Lower lobe of right lung (tissue), 2 donors: ENCODE results near the gene ZBTB7B. TPM values are rescaled to one million over a fixed set of nuclear protein-coding genes. Genes with fewer than 3 reads are reported as not detected.

ENCODE experiments used
- ATAC-seq, 2 donors: fragments of 200-7000 bp; cut with Tn5 transposase; one replicate each; pipeline ENCODE4 v1.9.1; 2020 to 2022; ENCODE audit warnings: mild to moderate bottlenecking in 2 of 2, moderate library complexity in 2 of 2
- DNase-seq: peaks from one replicate; pipeline ENCODE4 v3.0.0-alpha.2; 2020
- H3K27ac ChIP-seq: fragments of 200-600 bp; one replicate; pipeline ENCODE4 v1.8.0; 2022
- H3K27me3 ChIP-seq: fragments of 200-600 bp; one replicate; pipeline ENCODE4 v1.8.0; 2022; ENCODE audit warnings: low read depth
- H3K36me3 ChIP-seq: fragments of 200-600 bp; one replicate; pipeline ENCODE4 v1.8.0; 2022; ENCODE audit warnings: mild to moderate bottlenecking
- H3K4me1 ChIP-seq: fragments of 200-600 bp; one replicate; pipeline ENCODE4 v1.8.0; 2022
- H3K4me3 ChIP-seq: fragments of 200-600 bp; one replicate; pipeline ENCODE4 v1.8.0; 2022; ENCODE audit warnings: mild to moderate bottlenecking
- H3K9me3 ChIP-seq: fragments of 200-600 bp; one replicate; pipeline ENCODE4 v1.8.0; 2022
- CTCF ChIP-seq: fragments of 200-600 bp; IDR thresholded peaks from one replicate; pipeline ENCODE4 v1.8.0; 2022; ENCODE audit warnings: antibody characterized with exemption, mild to moderate bottlenecking
- intact Hi-C: fragments of 100-400 bp; cut with DNase I; formaldehyde crosslinking; loops from one replicate; pipeline ENCODE4 v1.11.0; 2022
- total RNA-seq: library from RNA; stranded (reverse); fragmentation: NEBNext Ultra II Directional; extraction: Animal tissue kit (Norgen Biotek cat#: 25700); gene quantifications from one replicate; pipeline ENCODE4 v1.2.1, GENCODE V29; 2021
- donor health status: DM: no; HTN: yes; CAD: no; lungs with severe emphysema.

ZBTB7B gene
- total RNA-seq, 1 donor from 2014 or later, result 72.0 TPM

GRCh38 chr1:155037043-155037442, 34.4 kb downstream of the ZBTB7B start:
- DNase-seq (no peak), ATAC-seq (no peak)
- H3K27ac ChIP-seq, result no peak overlapping the region
- no peaks in the 10 kb centered on the region for H3K9me3 ChIP-seq
- no peak overlapping the region for H3K4me3 ChIP-seq
- intact Hi-C loops, result no loop called here
- no peaks in the 10 kb centered on the region for H3K27me3 ChIP-seq
- peaks cover 15% of the 10 kb centered on the region for H3K4me1 ChIP-seq
- TF ChIP-seq CTCF, result no peak
- H3K36me3 ChIP-seq, result no peaks in the 10 kb centered on the region

- intact Hi-C loops, result no loop called here
- no peak for ATAC-seq
- Histone ChIP-seq H3K36me3 (no peaks in the 10 kb centered on the region), H3K27ac (no peak overlapping the region), H3K27me3 (no peaks in the 10 kb centered on the region), H3K9me3 (no peaks in the 10 kb centered on the region), H3K4me1 (peaks cover 15% of the 10 kb centered on the region), H3K4me3 (no peak overlapping the region)
- TF ChIP-seq CTCF, result no peak
- no peak for DNase-seq
Observed at GRCh38 chr1:155037851-155038441, 35.3 kb downstream of the ZBTB7B start.

GRCh38 chr1:155038602-155039307, 36.2 kb downstream of the ZBTB7B start:
- peak; percentile 62 to 78 for ATAC-seq
- Histone ChIP-seq H3K27ac (no peak overlapping the region), H3K9me3 (no peaks in the 10 kb centered on the region)

GRCh38 chr1:155039308-155039669, 36.7 kb downstream of the ZBTB7B start:
- no peak overlapping the region for H3K27ac ChIP-seq
- H3K9me3 ChIP-seq, result no peaks in the 10 kb centered on the region
- no peaks in the 10 kb centered on the region for H3K27me3 ChIP-seq
- no peak for TF ChIP-seq CTCF
- no peak overlapping the region for H3K4me3 ChIP-seq
- intact Hi-C loops, result no loop called here
- DNase-seq (no peak), ATAC-seq (no peak)
- peaks cover 18% of the 10 kb centered on the region for H3K4me1 ChIP-seq
- H3K36me3 ChIP-seq, result no peaks in the 10 kb centered on the region

More at GRCh38 chr1:155038602-155039307, 36.2 kb downstream of the ZBTB7B start:
- no peaks in the 10 kb centered on the region for H3K27me3 ChIP-seq
- H3K4me1 ChIP-seq, result peaks cover 15% of the 10 kb centered on the region
- H3K4me3 ChIP-seq, result no peak overlapping the region
- no peak for TF ChIP-seq CTCF
- H3K36me3 ChIP-seq, result no peaks in the 10 kb centered on the region
- DNase-seq, result no peak
- intact Hi-C loops, result no loop called here

- no peak for ATAC-seq
- Histone ChIP-seq H3K4me3 (no peak overlapping the region), H3K27me3 (no peaks in the 10 kb centered on the region), H3K27ac (no peak overlapping the region), H3K36me3 (no peaks in the 10 kb centered on the region), H3K4me1 (peaks cover 30% of the 10 kb centered on the region), H3K9me3 (no peaks in the 10 kb centered on the region)
- DNase-seq, result no peak
- no peak for TF ChIP-seq CTCF
- intact Hi-C loops, result no loop called here
Observed at GRCh38 chr1:155040358-155041093, 37.9 kb downstream of the ZBTB7B start.
